Peyer's patch (tissue), 4 donors: ENCODE measurements around the gene ZNFX1.

Experiments
- POLR2A ChIP-seq, 2 donors: fragments of 450-650 bp; IDR thresholded peaks; one replicate each; pipeline ENCODE4 v1.5.1; 2017; ENCODE audit warnings: antibody characterized with exemption in 2 of 2, mild to moderate bottlenecking in 2 of 2, moderate library complexity in 2 of 2
- TF ChIP-seq, protein P1 (sequence below), 6 experiments: fragments of 450-650 bp in 4 of 6; fragments of 200-600 bp in 2 of 6; sonication (generic) in 1 of 6; IDR thresholded peaks; one replicate each; pipeline ENCODE4 v1.5.1; 2017 to 2019; ENCODE audit warnings: antibody characterized with exemption in 6 of 6, mild to moderate bottlenecking in 3 of 6, moderate library complexity in 1 of 6

- no peak for TF ChIP-seq POLR2A (IDR thresholded peaks at IDR 0.05)
- TF ChIP-seq, protein P1, sequence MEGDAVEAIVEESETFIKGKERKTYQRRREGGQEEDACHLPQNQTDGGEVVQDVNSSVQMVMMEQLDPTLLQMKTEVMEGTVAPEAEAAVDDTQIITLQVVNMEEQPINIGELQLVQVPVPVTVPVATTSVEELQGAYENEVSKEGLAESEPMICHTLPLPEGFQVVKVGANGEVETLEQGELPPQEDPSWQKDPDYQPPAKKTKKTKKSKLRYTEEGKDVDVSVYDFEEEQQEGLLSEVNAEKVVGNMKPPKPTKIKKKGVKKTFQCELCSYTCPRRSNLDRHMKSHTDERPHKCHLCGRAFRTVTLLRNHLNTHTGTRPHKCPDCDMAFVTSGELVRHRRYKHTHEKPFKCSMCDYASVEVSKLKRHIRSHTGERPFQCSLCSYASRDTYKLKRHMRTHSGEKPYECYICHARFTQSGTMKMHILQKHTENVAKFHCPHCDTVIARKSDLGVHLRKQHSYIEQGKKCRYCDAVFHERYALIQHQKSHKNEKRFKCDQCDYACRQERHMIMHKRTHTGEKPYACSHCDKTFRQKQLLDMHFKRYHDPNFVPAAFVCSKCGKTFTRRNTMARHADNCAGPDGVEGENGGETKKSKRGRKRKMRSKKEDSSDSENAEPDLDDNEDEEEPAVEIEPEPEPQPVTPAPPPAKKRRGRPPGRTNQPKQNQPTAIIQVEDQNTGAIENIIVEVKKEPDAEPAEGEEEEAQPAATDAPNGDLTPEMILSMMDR (IDR thresholded peaks at IDR 0.05), result no peak
These were observed 7.7 kb downstream of the ZNFX1 start for GRCh38 chr20:49270177-49270576.
